ENCODE measurements around the gene LRRC3. TPM values are rescaled to one million over a fixed set of nuclear protein-coding genes. Genes with fewer than 3 reads are reported as not detected.

LRRC3 gene
- total and polyA plus RNA-seq, 2 of the 8 experiments (the other 6 are each of a cell fraction or from before 2014, with no cell fraction given), result 3.1 to 5.4 TPM

DNA sequence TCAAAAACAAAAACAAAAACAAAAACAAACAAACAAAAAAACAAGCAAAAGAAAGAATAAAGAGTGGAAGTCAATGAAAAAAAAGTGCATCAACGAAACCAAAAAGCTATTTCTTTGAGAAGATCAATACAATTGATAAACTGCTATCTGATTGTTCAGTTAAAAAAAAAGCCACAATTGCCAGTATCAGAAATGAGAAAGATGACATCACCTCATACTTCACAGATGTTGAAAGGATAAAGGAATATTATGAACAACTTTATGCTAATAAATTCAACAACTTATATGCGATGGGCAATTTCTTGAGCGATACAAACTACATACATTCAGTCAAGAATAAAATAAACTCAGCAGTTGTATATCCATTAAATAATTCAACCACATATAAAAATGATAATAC lies 2.2 kb upstream of the LRRC3 start:
- Histone ChIP-seq H2BK20ac (ENCODE audit: low read length) (no peak overlapping the region), H2AFZ (ENCODE audit: low read length) (no peak overlapping the region), H3K14ac (ENCODE audit: insufficient read length) (no peak overlapping the region), H3K36me3 (ENCODE audit: control insufficient read depth in 2 of 4, insufficient read depth in 4 of 4, low read length in 3 of 4) (no peaks in the 10 kb centered on the region), H3K4ac (replicated peaks; ENCODE audit: insufficient read length, low read depth, low read length) (no peak overlapping the region), H3K18ac (ENCODE audit: extremely low read depth, low read length) (no peak overlapping the region), H4K8ac (ENCODE audit: extremely low read depth, insufficient read depth, low read length) (no peak overlapping the region), H2AK5ac (ENCODE audit: low read depth, low read length) (no peak overlapping the region), H3K27ac (ENCODE audit: low read depth, low read length) (no peak overlapping the region), H3K9ac (replicated peaks in 1 of 4; ENCODE audit: extremely low read depth in 1 of 4, low read depth in 3 of 4, low read length in 3 of 4) (no peak overlapping the region), H3K79me2 (ENCODE audit: control insufficient read depth in 1 of 2, insufficient read depth in 2 of 2, low read length in 2 of 2) (no peaks in the 10 kb centered on the region), H3K27me3 (replicated peaks in 1 of 4; ENCODE audit: control insufficient read depth in 3 of 4, extremely low read depth in 1 of 4, insufficient read depth in 3 of 4, low read length in 3 of 4) (peaks cover 0 to 11% (median 4%) of the 10 kb centered on the region in 4 experiments; a peak in 4 of 7 replicates), H4K5ac (ENCODE audit: insufficient read length, low read depth, low read length) (no peak overlapping the region), H4K91ac (replicated peaks; ENCODE audit: insufficient read length, low read length) (no peak overlapping the region), H3K4me3 (ENCODE audit: extremely low read depth in 1 of 4, insufficient read depth in 2 of 4, low read depth in 3 of 4, low read length in 4 of 4) (no peak overlapping the region), H3K23me2 (ENCODE audit: low read depth, low read length) (peaks cover 5% of the 10 kb centered on the region; the same call in 1 of the 2 replicates), H4K20me1 (replicated peaks in 1 of 2; ENCODE audit: control insufficient read depth in 1 of 2, insufficient read depth in 2 of 2, low read length in 2 of 2) (peaks cover 0 to 3% of the 10 kb centered on the region in 2 experiments), H2BK12ac (ENCODE audit: low read depth, low read length) (no peak overlapping the region), H2BK15ac (ENCODE audit: low read length) (no peak overlapping the region), H2BK120ac (replicated peaks; ENCODE audit: low read depth, low read length) (no peak overlapping the region), H3K4me2 (ENCODE audit: insufficient read depth in 1 of 2, low read depth in 2 of 2, low read length in 2 of 2) (no peak overlapping the region), H3K23ac (ENCODE audit: insufficient read length) (no peak overlapping the region), H3K79me1 (ENCODE audit: low read depth, low read length) (no peaks in the 10 kb centered on the region), H3K9me3 (ENCODE audit: insufficient read depth in 2 of 2, low read depth in 1 of 2, low read length in 1 of 2) (no peaks in the 10 kb centered on the region), H2BK5ac (ENCODE audit: low read depth, low read length) (no peak overlapping the region), H3K56ac (replicated peaks; ENCODE audit: insufficient read length, low read depth, low read length) (no peak overlapping the region), H3K4me1 (replicated peaks in 1 of 4; ENCODE audit: control insufficient read depth in 3 of 4, insufficient read depth in 4 of 4, low read length in 3 of 4) (peaks cover 0 to 5% (median 2%) of the 10 kb centered on the region in 4 experiments; a peak in 3 of 7 replicates)
- WGBS, 2 experiments (ENCODE audit: extremely low coverage in 1 of 2, insufficient coverage in 1 of 2, insufficient read length in 1 of 2, insufficient replicate concordance in 2 of 2, low coverage in 1 of 2, low lambda C conversion rate in 2 of 2, missing lambda C conversion rate in 1 of 2), result 85% methylated on average over 3 of the region's 3 CpGs; no CpG with 5 or more reads in 1 of the 2 experiments
- FAIRE-seq, result no peak
- DNase-seq (ENCODE audit: low read depth in 1 of 2, low spot score in 2 of 2), result no peak
- ChIA-PET CTCF (ENCODE audit: partially characterized antibody) (no interaction called here), POLR2A (ENCODE audit: partially characterized antibody) (no interaction called here)
- TF ChIP-seq TCF12 (IDR thresholded peaks at IDR 0.05; ENCODE audit: low read depth, low read length), result no peak
- TF ChIP-seq CHD1 (IDR thresholded peaks at IDR 0.05; ENCODE audit: low read depth, low read length), result no peak
- TF ChIP-seq BRCA1 (IDR thresholded peaks at IDR 0.05; ENCODE audit: low read depth, low read length), result no peak
- no peak for TF ChIP-seq NANOG (IDR thresholded peaks at IDR 0.05; ENCODE audit: insufficient read depth, low read depth, low read length, poor library complexity, severe bottlenecking)
- no peak for TF ChIP-seq SRF (IDR thresholded peaks at IDR 0.05; ENCODE audit: low read depth, low read length)
- no peak for TF ChIP-seq KDM5A (IDR thresholded peaks at IDR 0.05; ENCODE audit: low read length)
- TF ChIP-seq EZH2 (IDR thresholded peaks at IDR 0.05; ENCODE audit: low read depth, low read length, severe bottlenecking), result no peak

Data from H1 (cell line).